Naive thymus-derived CD8-positive, alpha-beta T cell (primary cell): ENCODE results near the gene CALN1. TPM values are rescaled to one million over a fixed set of nuclear protein-coding genes. Genes with fewer than 3 reads are reported as not detected.

Source experiments
- ATAC-seq, 2 donors: fragments of 150-1000 bp; cut with Tn5 transposase in 1 of 2; sonication (Bioruptor Pico), chemical (Tn5 transposase) in 1 of 2; 1 replicate in 1 of 2; 2 replicates in 1 of 2; pipeline ENCODE4 v1.10.0; 2021; ENCODE audit warnings: mild to moderate bottlenecking in 2 of 2, moderate library complexity in 2 of 2
- POLR2A ChIA-PET: fragments of 350-600 bp; sonication (Branson Sonifier 250); formaldehyde crosslinking; loops from one replicate; lab custom pipeline; 2021; ENCODE audit warnings: antibody characterized with exemption; lab: Charles Lee
- DNase-seq, 10 donors: peaks; one replicate each; pipeline versions ENCODE4 v3.0.0 to v3.0.0-alpha.2; 2020 to 2022
- H3K27ac Mint-ChIP-seq, 10 donors: one replicate each; pipeline ENCODE4 v1.8.0; 2020 to 2022; ENCODE audit warnings: mild to moderate bottlenecking in 10 of 10, mixed read lengths in 10 of 10, moderate library complexity in 4 of 10, inconsistent platforms in 1 of 10
- H3K27me3 Mint-ChIP-seq, 5 donors: one replicate each; pipeline ENCODE4 v1.8.0; 2021 to 2022; ENCODE audit warnings: mixed read lengths in 5 of 5
- H3K36me3 Mint-ChIP-seq, 3 donors: one replicate each; pipeline ENCODE4 v1.8.0; 2020 to 2022; ENCODE audit warnings: mixed read lengths in 3 of 3, mild to moderate bottlenecking in 2 of 3, inconsistent platforms in 1 of 3
- H3K4me1 Mint-ChIP-seq, 4 donors: one replicate each; pipeline ENCODE4 v1.8.0; 2021 to 2022; ENCODE audit warnings: mixed read lengths in 4 of 4
- H3K4me3 Mint-ChIP-seq, 10 donors: one replicate each; pipeline ENCODE4 v1.8.0; 2020 to 2022; ENCODE audit warnings: mild to moderate bottlenecking in 10 of 10, mixed read lengths in 10 of 10, moderate library complexity in 6 of 10, inconsistent platforms in 1 of 10
- H3K9me3 Mint-ChIP-seq, 9 donors: one replicate each; pipeline ENCODE4 v1.8.0; 2020 to 2022; ENCODE audit warnings: mixed read lengths in 9 of 9, mild to moderate bottlenecking in 3 of 9, inconsistent platforms in 1 of 9, moderate library complexity in 1 of 9
- polyA plus RNA-seq, 3 donors: library from polyadenylated mRNA; unstranded; fragments of 300-500 nt; fragmentation: Illumina TruSeq; gene quantifications; one replicate each; pipeline ENCODE4 v1.2.3, GENCODE V29; 2021
- total RNA-seq, 8 experiments: library from RNA in 2 of 8; stranded (reverse) in 2 of 8; gene quantifications; one replicate each; pipeline ENCODE4 v1.2.3 and lab custom pipeline; 2021 to 2026

Gene CALN1
- total and polyA plus RNA-seq, 5 experiments from 2014 or later, result 0.15 TPM; not detected in 4

DNA sequence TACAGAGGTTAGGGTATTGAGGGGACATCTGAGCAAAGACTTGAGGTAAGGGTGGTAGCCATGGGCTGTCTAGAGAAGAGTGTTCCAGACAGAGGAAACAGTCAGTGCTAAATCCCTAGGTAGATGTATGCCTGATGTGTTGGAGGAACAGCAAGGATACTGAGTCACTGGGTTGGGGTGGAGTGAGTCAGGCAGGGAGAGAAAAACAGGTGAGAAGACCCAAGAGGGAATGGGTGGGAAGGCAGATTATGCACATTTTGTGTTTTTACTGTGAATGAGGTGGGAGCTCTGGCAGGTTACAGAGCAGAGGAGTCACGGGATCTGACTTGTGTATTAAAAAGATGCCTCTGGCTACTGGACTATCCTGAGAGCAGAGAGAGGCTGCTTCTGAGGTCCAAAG, 285.0 kb downstream of the CALN1 start:
- DNase-seq (no peak), ATAC-seq (no peak)
- Mint-ChIP-seq H3K4me1 (no peaks in the 10 kb centered on the region), H3K36me3 (peaks cover 0 to 15% (median 2%) of the 10 kb centered on the region in 3 donors), H3K9me3 (peaks cover 10 to 41% (median 20%) of the 10 kb centered on the region in 9 donors), H3K27ac (no peak overlapping the region), H3K4me3 (no peak overlapping the region), H3K27me3 (peaks cover 0 to 6% (median 2%) of the 10 kb centered on the region in 5 donors)
- POLR2A ChIA-PET, result no interaction called here

DNA sequence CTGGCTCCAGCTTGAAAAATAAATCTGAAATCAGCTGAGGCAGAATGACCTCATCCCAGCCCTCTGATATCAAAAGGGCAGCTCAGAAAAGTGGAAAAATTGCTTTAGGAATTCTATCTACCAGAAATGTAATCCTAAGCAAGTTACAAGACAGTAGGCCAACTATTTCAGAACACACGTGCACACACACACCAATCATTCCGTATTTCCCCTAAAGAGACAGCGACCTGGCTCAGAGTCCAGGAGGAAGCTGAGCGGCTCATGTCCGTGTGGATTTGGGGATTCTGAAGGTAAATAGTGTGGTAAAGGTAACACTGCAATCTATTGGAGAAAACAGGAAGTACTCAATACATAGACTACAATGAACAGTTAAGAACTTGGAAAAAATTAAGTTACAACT, 288.2 kb downstream of the CALN1 start:
- peaks cover 0 to 6% (median 2%) of the 10 kb centered on the region in 5 donors for H3K27me3 Mint-ChIP-seq
- no peak for ATAC-seq
- H3K36me3 Mint-ChIP-seq, result peaks cover 0 to 5% (median 0%) of the 10 kb centered on the region in 3 donors
- H3K4me1 Mint-ChIP-seq, result no peaks in the 10 kb centered on the region
- H3K27ac Mint-ChIP-seq, result no peak overlapping the region
- no peak overlapping the region for H3K4me3 Mint-ChIP-seq
- POLR2A ChIA-PET, result no interaction called here
- H3K9me3 Mint-ChIP-seq, result peaks cover 0 to 21% (median 11%) of the 10 kb centered on the region in 9 donors
- DNase-seq, result no peak

DNA sequence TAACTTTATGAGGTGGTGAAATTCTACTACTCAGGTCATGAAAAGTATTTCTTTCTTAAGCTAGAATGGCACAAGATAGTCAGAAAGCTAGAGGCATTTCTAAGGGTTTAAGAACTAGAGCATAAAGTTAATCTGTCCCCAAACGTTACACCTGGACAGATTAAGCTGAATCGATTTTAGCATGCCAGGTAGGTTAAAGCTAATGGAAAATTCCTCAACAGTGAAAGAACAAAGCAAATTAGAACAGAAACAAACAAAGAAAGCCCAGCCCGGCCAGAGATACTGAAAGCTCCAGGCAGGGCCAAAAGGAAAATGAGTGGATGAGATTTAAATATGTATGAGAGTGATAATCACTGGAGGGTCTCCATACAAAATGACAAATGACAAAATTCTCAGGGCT, 293.8 kb downstream of the CALN1 start:
- H3K4me3 Mint-ChIP-seq, result no peak overlapping the region
- no peak for DNase-seq
- H3K9me3 Mint-ChIP-seq, result peaks cover 3 to 29% (median 9%) of the 10 kb centered on the region in 9 donors
- H3K27me3 Mint-ChIP-seq, result no peaks in the 10 kb centered on the region
- H3K27ac Mint-ChIP-seq, result no peak overlapping the region
- POLR2A ChIA-PET, result no interaction called here
- no peaks in the 10 kb centered on the region for H3K36me3 Mint-ChIP-seq
- H3K4me1 Mint-ChIP-seq, result no peaks in the 10 kb centered on the region
- ATAC-seq, result no peak

DNA sequence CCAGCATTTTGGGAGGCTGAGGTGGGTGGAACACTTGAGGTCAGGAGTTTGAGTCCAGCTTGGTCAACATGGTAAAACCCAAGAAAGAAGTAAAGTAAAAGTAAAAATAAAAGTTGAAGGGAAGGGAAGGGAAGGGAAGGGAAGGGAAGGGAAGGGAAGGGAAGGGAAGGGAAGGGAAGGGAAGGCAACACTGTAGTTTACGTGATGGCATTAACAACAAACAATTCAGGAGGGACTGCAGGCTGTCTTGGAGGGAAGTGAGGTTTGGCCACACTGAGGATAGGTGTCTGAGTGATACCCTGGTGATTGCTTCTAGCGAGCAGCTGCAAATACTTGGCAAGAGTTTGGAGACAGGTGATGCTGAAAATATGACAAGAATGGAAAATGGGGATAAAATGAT, 298.0 kb downstream of the CALN1 start:
- POLR2A ChIA-PET, result no interaction called here
- DNase-seq, result no peak

DNA sequence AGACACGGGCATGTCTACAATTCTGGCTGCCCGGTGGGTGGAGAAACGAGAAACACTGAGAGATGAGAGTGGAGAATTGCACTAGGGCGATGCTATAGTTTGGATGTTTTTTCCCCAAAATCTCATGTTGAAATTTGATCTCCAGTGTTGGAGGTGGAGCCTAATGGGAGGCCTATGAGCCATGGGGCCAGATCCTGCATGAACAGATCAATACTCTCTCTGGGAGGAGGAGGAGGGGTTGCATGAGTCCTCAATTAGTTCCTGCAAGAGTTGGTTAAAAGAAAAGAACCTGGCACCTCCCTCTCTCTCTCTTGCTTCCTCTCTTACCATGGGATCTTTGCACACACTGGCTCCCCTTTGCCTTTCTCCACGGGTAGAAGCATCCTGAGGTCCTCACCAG, 299.1 kb downstream of the CALN1 start:
- peaks cover 1 to 37% (median 16%) of the 10 kb centered on the region in 9 donors for H3K9me3 Mint-ChIP-seq
- ATAC-seq (no peak), DNase-seq (no peak)
- H3K36me3 Mint-ChIP-seq, result peaks cover 0 to 7% (median 0%) of the 10 kb centered on the region in 3 donors
- no peaks in the 10 kb centered on the region for H3K27me3 Mint-ChIP-seq
- POLR2A ChIA-PET, result no interaction called here
- H3K27ac Mint-ChIP-seq, result no peak overlapping the region
- no peaks in the 10 kb centered on the region for H3K4me1 Mint-ChIP-seq
- no peak overlapping the region for H3K4me3 Mint-ChIP-seq

More for the DNA sequence above, 298.0 kb downstream of the CALN1 start:
- peak overlapping the region in 1 of 10 donors; percentile 16 for H3K27ac Mint-ChIP-seq
- H3K4me1 Mint-ChIP-seq, result no peaks in the 10 kb centered on the region
- H3K27me3 Mint-ChIP-seq, result no peaks in the 10 kb centered on the region
- H3K9me3 Mint-ChIP-seq, result peaks cover 3 to 26% (median 8%) of the 10 kb centered on the region in 9 donors
- no peak overlapping the region for H3K4me3 Mint-ChIP-seq
- H3K36me3 Mint-ChIP-seq, result no peaks in the 10 kb centered on the region
- ATAC-seq, result no peak

DNA sequence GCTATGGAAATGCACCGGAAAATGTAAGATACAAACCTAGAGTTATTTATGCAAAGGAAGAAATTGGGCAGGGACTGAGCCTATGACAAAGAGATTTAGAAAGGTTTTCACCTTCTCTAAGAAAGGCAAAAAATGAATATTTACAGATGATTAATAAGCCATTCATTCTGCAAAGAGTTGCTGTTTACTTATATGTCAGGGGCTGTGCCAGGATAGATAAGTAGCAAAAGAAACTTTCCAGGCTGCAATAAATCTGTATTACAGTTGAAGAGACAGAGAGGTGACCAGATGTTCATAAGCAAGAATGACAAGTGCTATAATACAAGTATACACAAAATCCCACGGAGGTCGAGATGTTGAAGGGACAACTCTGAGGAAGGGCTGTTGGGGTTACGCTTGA, 299.6 kb downstream of the CALN1 start:
- H3K4me3 Mint-ChIP-seq, result no peak overlapping the region
- H3K9me3 Mint-ChIP-seq, result peaks cover 1 to 42% (median 16%) of the 10 kb centered on the region in 9 donors
- no peaks in the 10 kb centered on the region for H3K4me1 Mint-ChIP-seq
- no peak for ATAC-seq
- peaks cover 0 to 9% (median 0%) of the 10 kb centered on the region in 3 donors for H3K36me3 Mint-ChIP-seq
- H3K27ac Mint-ChIP-seq, result no peak overlapping the region
- POLR2A ChIA-PET, result no interaction called here
- no peak for DNase-seq
- H3K27me3 Mint-ChIP-seq, result no peaks in the 10 kb centered on the region

DNA sequence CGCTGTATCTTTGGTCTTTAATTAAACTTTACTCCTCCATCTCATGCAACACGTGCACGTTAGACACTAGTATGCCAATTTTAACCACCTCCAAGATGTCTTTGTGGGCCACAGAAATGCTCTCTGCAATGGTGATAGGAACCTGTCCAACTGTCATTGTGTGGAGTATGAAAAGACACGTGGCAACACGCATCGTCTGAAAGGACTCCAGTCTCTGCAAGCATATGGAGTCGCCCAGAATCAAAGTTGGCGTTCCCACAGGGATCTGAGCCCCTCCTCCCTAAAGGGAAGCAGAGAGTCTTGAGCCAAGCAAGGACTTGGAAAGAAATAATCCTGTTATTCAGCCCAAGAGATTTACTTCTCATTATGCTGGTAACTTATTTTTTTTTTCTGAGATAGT, 301.1 kb downstream of the CALN1 start:
- Mint-ChIP-seq H3K36me3 (peaks cover 0 to 9% (median 0%) of the 10 kb centered on the region in 3 donors), H3K4me3 (no peak overlapping the region), H3K9me3 (peaks cover 1 to 40% (median 16%) of the 10 kb centered on the region in 9 donors), H3K4me1 (no peaks in the 10 kb centered on the region), H3K27me3 (no peaks in the 10 kb centered on the region), H3K27ac (no peak overlapping the region)
- POLR2A ChIA-PET, result no interaction called here
- no peak for DNase-seq
- ATAC-seq, result no peak

DNA sequence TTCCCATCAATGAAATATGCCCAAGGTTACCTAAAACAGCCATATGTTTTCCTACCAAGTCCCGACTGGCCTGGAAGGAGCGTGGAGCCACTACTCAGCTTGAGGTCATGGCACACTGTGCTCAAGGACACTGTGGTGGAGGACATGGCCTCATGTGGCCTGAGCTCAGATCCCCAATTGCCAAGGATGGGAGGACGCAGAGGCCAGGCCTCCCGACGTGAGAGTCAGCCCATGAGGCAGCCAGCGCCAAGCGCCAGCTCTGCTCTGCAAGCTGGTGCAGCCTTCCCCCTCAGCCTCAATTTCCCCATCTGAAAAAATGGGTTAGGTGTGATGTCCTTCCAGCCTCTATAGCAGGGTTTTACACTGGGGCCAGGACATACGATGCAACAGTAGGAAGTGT, 302.6 kb downstream of the CALN1 start:
- ATAC-seq (no peak), DNase-seq (no peak)
- Mint-ChIP-seq H3K9me3 (peaks cover 0 to 40% (median 16%) of the 10 kb centered on the region in 9 donors), H3K4me1 (no peaks in the 10 kb centered on the region), H3K27ac (no peak overlapping the region), H3K36me3 (peaks cover 0 to 9% (median 0%) of the 10 kb centered on the region in 3 donors), H3K27me3 (no peaks in the 10 kb centered on the region), H3K4me3 (no peak overlapping the region)
- POLR2A ChIA-PET, result no interaction called here

DNA sequence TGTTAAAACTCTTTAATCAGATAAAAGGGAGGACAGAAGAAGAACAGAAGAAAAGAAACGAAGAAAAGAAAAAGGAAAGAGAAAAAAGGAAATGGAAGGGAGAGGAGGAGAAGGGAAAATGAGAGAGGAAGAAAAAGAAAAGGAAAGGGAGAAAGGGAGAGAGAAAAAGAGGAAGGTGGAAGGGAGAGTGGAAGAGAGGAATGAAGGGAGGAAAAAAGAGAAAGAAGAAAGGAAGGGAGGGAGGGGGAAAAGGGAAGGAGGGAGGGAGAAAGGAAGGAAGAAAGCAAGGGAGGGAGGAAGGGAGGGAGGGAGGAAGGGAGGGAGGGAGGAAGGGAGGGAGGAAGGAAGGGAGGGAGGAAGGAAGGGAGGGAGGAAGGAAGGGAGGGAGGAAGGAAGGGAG, 305.7 kb downstream of the CALN1 start:
- Mint-ChIP-seq H3K4me3 (no peak overlapping the region), H3K27me3 (peaks cover 0 to 3% (median 0%) of the 10 kb centered on the region in 5 donors), H3K9me3 (peaks cover 0 to 37% (median 20%) of the 10 kb centered on the region in 9 donors), H3K4me1 (peaks cover 0 to 1% (median 0%) of the 10 kb centered on the region in 4 donors), H3K36me3 (peaks cover 0 to 9% (median 0%) of the 10 kb centered on the region in 3 donors), H3K27ac (no peak overlapping the region)
- ATAC-seq (no peak), DNase-seq (no peak)
- POLR2A ChIA-PET, result no interaction called here

DNA sequence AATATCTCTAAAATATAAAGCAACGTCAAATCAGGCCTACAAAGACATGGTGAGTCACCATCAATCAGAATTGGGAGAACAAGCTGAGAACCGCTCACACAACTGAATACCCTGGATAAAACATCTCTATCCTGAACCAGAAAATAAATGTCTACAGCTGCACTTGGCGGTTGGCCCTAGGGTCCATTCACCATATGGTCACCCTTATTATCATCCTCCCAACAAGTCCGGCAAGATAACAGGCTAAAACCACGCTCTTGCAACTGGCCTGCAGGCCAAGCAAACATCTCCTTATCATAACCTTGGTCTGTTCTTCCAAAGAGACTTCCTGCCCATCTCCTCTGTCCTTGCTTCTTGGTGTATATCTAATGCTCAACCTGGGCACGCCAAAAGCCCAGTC, 310.7 kb downstream of the CALN1 start:
- POLR2A ChIA-PET, result no interaction called here
- Mint-ChIP-seq H3K4me3 (no peak overlapping the region), H3K36me3 (no peaks in the 10 kb centered on the region), H3K4me1 (peaks cover 0 to 1% (median 0%) of the 10 kb centered on the region in 4 donors), H3K27ac (no peak overlapping the region), H3K9me3 (peaks cover 0 to 16% (median 6%) of the 10 kb centered on the region in 9 donors), H3K27me3 (peaks cover 0 to 3% (median 0%) of the 10 kb centered on the region in 5 donors)
- DNase-seq, result no peak
- ATAC-seq, result no peak

DNA sequence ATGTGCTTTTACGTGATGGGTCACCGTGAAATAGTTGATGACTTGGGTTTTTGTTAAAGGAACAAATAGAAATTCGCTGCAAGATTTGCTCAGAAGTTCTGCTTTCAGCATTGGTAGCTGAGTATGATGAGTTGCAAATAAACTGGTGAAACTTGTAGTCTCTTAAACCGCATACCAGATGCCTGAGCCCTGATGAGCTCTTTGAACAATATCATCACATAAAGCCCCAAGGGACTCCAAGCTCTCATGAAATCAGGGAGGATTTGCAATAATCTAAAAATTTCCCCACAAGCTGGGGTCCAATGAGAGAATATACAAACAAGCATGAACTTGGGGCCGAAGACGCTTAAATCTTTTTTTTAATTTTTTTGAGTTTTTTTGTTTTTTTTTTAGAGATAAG, 312.4 kb downstream of the CALN1 start:
- POLR2A ChIA-PET, result no interaction called here
- DNase-seq, result no peak
- Mint-ChIP-seq H3K27ac (no peak overlapping the region), H3K36me3 (no peaks in the 10 kb centered on the region), H3K4me1 (peaks cover 0 to 1% (median 0%) of the 10 kb centered on the region in 4 donors), H3K9me3 (peaks cover 0 to 14% (median 6%) of the 10 kb centered on the region in 9 donors), H3K27me3 (peaks cover 0 to 3% (median 0%) of the 10 kb centered on the region in 5 donors), H3K4me3 (no peak overlapping the region)
- no peak for ATAC-seq

DNA sequence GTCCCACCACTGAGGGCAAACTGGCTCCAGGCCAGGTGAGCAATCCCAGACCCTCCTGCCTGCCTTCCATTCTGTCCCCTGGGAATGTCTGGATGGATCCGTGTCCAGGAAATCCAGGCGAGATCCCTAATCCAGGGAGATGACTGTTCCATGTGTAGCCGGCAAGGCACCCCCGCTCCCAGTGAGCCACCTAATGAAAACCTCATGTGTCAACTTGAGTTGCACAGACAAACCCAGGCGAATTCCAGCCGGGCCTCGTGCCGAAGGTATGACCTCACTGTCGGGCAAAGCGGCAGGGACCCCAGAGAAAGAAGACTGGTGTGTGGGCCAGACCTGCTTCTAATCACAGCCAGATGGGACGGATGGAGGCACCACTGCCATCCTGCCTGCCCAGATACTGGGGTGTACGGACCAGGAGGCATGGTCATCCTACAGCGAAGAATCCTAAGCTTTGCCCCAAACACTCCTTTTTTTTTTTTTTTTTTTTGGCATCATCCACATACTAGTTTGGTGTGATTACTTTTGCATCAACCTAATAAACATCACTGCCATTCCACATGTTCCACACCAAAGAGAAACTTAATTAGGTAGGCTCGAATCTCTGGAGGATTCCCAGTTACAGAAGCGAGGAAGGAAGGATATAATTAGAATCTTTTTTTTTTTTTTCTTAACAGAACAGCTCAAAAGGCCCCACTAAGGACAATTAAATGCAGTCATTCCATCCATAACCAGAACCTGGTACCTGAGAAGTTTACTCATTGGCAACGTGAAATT, 313.1 kb downstream of the CALN1 start:
- peaks cover 0 to 1% (median 0%) of the 10 kb centered on the region in 4 donors for H3K4me1 Mint-ChIP-seq
- ATAC-seq, result no peak

DNA sequence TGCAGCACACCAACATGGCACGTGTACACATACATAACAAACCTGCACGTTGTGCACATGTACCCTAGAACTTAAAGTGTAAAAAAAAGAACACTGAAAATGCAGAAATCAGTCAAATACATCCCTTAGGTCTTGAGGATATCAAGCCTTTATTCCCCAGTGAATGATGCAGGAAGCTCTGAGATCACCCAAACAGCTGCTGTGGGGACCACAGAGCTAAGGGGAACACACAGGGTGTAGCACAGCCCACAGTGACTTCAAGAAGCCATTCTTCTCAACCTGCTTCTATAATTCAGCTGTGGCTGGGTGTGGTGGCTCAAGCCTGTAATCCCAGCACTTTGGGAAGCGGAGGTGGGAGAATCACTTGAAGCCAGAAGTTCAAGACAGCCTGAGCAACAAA, 314.9 kb downstream of the CALN1 start:
- DNase-seq, result no peak
- ATAC-seq, result no peak
- H3K4me1 Mint-ChIP-seq, result no peaks in the 10 kb centered on the region
- H3K9me3 Mint-ChIP-seq, result peaks cover 0 to 7% (median 2%) of the 10 kb centered on the region in 9 donors
- no peak overlapping the region for H3K4me3 Mint-ChIP-seq
- POLR2A ChIA-PET, result no interaction called here
- no peaks in the 10 kb centered on the region for H3K36me3 Mint-ChIP-seq
- peaks cover 0 to 1% (median 0%) of the 10 kb centered on the region in 5 donors for H3K27me3 Mint-ChIP-seq
- H3K27ac Mint-ChIP-seq, result no peak overlapping the region

More for the DNA sequence above, 313.1 kb downstream of the CALN1 start:
- H3K27me3 Mint-ChIP-seq, result peaks cover 0 to 3% (median 0%) of the 10 kb centered on the region in 5 donors
- no peak overlapping the region for H3K4me3 Mint-ChIP-seq
- H3K27ac Mint-ChIP-seq, result no peak overlapping the region
- POLR2A ChIA-PET, result no interaction called here
- peaks cover 0 to 14% (median 4%) of the 10 kb centered on the region in 9 donors for H3K9me3 Mint-ChIP-seq
- H3K36me3 Mint-ChIP-seq, result no peaks in the 10 kb centered on the region
- DNase-seq, result no peak
